Trophoblast cell (in vitro differentiated cells and primary cell): ENCODE measurements around the gene MPIG6B. TPM values are rescaled to one million over a fixed set of nuclear protein-coding genes. Genes with fewer than 3 reads are reported as not detected.

ENCODE experiments used
- DNase-seq, 2 donors: peaks; one replicate each; pipeline ENCODE4 v3.0.0-alpha.2; 2016
- H2AFZ ChIP-seq: 2 replicates; pipeline ENCODE4 v1.6.1; 2013; ENCODE audit warnings: low read length, moderate library complexity, mild to moderate bottlenecking; ENCODE audit not compliant: insufficient read depth, poor library complexity
- H2AK5ac ChIP-seq: 2 replicates; pipeline ENCODE4 v1.6.1; 2013; ENCODE audit warnings: mild to moderate bottlenecking, low read length
- H2BK120ac ChIP-seq: 2 replicates; pipeline ENCODE4 v1.6.1; 2013; ENCODE audit warnings: low read length, mild to moderate bottlenecking, moderate library complexity; ENCODE audit not compliant: insufficient read depth, poor library complexity
- H2BK12ac ChIP-seq: 2 replicates; pipeline ENCODE4 v1.6.1; 2013; ENCODE audit warnings: mild to moderate bottlenecking, low read length, moderate library complexity
- H2BK5ac ChIP-seq: 2 replicates; pipeline ENCODE4 v1.6.1; 2013; ENCODE audit warnings: low read length, low read depth, moderate library complexity, mild to moderate bottlenecking; ENCODE audit not compliant: poor library complexity
- H3K14ac ChIP-seq: 2 replicates; pipeline ENCODE4 v1.6.1; 2013; ENCODE audit warnings: mild to moderate bottlenecking, low read length
- H3K18ac ChIP-seq: 2 replicates; pipeline ENCODE4 v1.6.1; 2013; ENCODE audit warnings: mild to moderate bottlenecking, low read length
- H3K23ac ChIP-seq: 2 replicates; pipeline ENCODE4 v1.6.1; 2013; ENCODE audit warnings: low read length
- H3K27ac ChIP-seq: 2 replicates; pipeline ENCODE4 v1.5.1; 2013; ENCODE audit warnings: low read depth, mild to moderate bottlenecking, inconsistent platforms, low read length, moderate library complexity
- H3K27me3 ChIP-seq: 2 replicates; pipeline ENCODE4 v1.6.1; 2013; ENCODE audit warnings: inconsistent platforms, mild to moderate bottlenecking, low read length, moderate library complexity; ENCODE audit not compliant: insufficient read depth
- H3K36me3 ChIP-seq, 2 experiments: 1 replicate in 1 of 2; 2 replicates in 1 of 2; pipeline ENCODE4 v1.6.1; 2013; ENCODE audit warnings: low read length in 2 of 2, mild to moderate bottlenecking in 2 of 2, moderate library complexity in 1 of 2; ENCODE audit not compliant: insufficient read depth in 2 of 2, control insufficient read depth in 1 of 2
- H3K4ac ChIP-seq: 2 replicates; pipeline ENCODE4 v1.6.1; 2013; ENCODE audit warnings: low read depth, mild to moderate bottlenecking, low read length, moderate library complexity
- H3K4me1 ChIP-seq, 2 experiments: 1 replicate in 1 of 2; 2 replicates in 1 of 2; pipeline ENCODE4 v1.6.1; 2013; ENCODE audit warnings: low read length in 2 of 2, mild to moderate bottlenecking in 2 of 2, moderate library complexity in 1 of 2; ENCODE audit not compliant: insufficient read depth in 2 of 2, control insufficient read depth in 1 of 2
- H3K4me2 ChIP-seq: 2 replicates; pipeline ENCODE4 v1.6.1; 2013; ENCODE audit warnings: inconsistent platforms, mild to moderate bottlenecking, low read length, moderate library complexity
- H3K4me3 ChIP-seq: 2 replicates; pipeline ENCODE4 v1.5.1; 2013; ENCODE audit warnings: mild to moderate bottlenecking, low read depth, low read length, inconsistent platforms
- H3K79me1 ChIP-seq: one replicate; pipeline ENCODE4 v1.6.1; 2013; ENCODE audit warnings: low read length
- H3K79me2 ChIP-seq: 2 replicates; pipeline ENCODE4 v1.6.1; 2013; ENCODE audit warnings: low read length, mild to moderate bottlenecking; ENCODE audit not compliant: control insufficient read depth, insufficient read depth, poor library complexity
- H3K9ac ChIP-seq: 2 replicates; pipeline ENCODE4 v1.6.1; 2013; ENCODE audit warnings: mild to moderate bottlenecking, low read length
- H3K9me3 ChIP-seq: 2 replicates; pipeline ENCODE4 v1.6.1; 2013; ENCODE audit warnings: low read depth, mild to moderate bottlenecking, control low read depth, inconsistent platforms, low read length; ENCODE audit not compliant: insufficient read depth
- H4K12ac ChIP-seq: 2 replicates; pipeline ENCODE4 v1.6.1; 2013; ENCODE audit warnings: low read depth, mild to moderate bottlenecking, low read length, moderate library complexity
- H4K8ac ChIP-seq: 2 replicates; pipeline ENCODE4 v1.6.1; 2013; ENCODE audit warnings: low read depth, mild to moderate bottlenecking, low read length, moderate library complexity
- H4K91ac ChIP-seq: one replicate; pipeline ENCODE4 v1.6.1; 2013; ENCODE audit warnings: low read depth, mild to moderate bottlenecking, low read length, moderate library complexity
- WGBS: extraction: QIAGEN DNeasy Blood & Tissue Kit; methylation state at CpG from one replicate; pipeline ENCODE4 v1.1.7; 2013; ENCODE audit warnings: missing lambda C conversion rate; ENCODE audit not compliant: insufficient read length, insufficient coverage; ENCODE audit errors: extremely low coverage; 5-methylcytosine and 5-hydroxymethylcytosine counted together
- polyA plus RNA-seq: library from polyadenylated mRNA; stranded (reverse); fragments of 200-250 nt; gene quantifications from 2 replicates; pipeline ENCODE4 v1.2.3, GENCODE V29; 2013

The MPIG6B gene, protein sequence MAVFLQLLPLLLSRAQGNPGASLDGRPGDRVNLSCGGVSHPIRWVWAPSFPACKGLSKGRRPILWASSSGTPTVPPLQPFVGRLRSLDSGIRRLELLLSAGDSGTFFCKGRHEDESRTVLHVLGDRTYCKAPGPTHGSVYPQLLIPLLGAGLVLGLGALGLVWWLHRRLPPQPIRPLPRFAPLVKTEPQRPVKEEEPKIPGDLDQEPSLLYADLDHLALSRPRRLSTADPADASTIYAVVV
- polyA plus RNA-seq: 0.31 and 0.39 TPM in 2 replicates

DNA sequence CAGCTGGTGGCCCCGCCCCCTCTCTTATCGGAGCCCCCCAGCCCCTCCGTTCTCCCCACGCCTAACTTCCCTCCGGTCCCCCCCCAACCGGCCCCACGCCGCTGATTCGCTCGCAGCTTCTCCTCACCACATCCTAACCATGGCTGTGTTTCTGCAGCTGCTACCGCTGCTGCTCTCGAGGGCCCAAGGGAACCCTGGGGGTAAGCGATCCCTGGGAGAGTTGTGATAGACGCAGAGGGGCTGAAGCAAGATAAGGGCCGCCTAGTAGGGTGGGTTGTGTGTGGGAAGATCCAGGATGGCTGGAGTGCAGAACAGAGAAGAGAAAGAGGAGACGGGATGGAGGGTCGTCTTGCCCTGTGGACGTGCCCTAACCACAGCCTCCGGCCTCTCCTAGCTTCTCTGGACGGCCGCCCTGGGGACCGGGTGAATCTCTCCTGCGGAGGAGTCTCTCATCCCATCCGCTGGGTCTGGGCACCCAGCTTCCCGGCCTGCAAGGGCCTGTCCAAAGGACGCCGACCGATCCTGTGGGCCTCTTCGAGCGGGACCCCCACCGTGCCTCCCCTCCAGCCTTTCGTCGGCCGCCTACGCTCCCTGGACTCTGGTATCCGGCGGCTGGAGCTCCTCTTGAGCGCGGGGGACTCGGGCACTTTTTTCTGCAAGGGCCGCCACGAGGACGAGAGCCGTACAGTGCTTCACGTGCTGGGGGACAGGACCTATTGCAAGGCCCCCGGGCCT is at the start of gene MPIG6B:
MPIG6B (plus strand) TSS at position 129 of the 735 bp plus-strand sequence; CDS start at position 140, 11 bp downstream.
- Histone ChIP-seq H3K27ac (no peak within 1 kb of the TSS), H4K8ac (no peak within 1 kb of the TSS)

DNA sequence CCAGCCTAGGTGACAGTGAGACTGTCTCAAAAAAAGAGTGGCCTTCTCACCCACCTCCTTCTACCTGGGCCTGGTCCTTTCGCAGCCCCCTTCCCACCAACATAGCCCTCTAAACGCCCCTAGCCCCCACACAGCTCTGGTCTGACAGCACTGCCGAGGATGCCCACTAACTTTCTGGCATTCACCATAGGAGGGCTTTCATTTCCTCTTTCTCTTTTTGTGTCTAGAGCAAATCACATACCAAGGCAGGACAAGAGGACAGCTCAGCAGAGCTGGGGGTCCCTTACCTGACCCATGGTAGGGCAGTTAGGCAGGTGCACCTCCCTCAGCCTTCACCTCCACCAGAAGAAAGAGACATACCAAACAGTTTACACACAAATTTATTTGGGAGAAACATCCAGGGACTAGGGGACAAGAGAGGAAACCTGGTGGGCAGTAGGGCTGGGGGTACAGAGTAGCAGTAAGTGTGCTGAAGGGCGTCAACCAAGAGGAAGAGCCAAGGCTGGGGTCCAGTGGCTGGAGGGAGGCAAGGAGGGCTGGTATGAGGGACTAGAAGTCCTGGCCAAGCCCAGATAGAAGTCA is 46.8 kb upstream of the MPIG6B start:
- Histone ChIP-seq H4K8ac (no peak overlapping the region), H3K4ac (no peak overlapping the region), H3K4me2 (no peak overlapping the region), H3K79me1 (peaks cover 3% of the 10 kb centered on the region), H3K79me2 (peaks cover 2% of the 10 kb centered on the region), H3K18ac (no peak overlapping the region), H3K27me3 (no peaks in the 10 kb centered on the region), H2AK5ac (no peak overlapping the region), H3K9ac (no peak overlapping the region), H3K36me3 (peaks cover 18 to 20% of the 10 kb centered on the region in 2 experiments), H2BK12ac (no peak overlapping the region), H2BK5ac (no peak overlapping the region), H3K27ac (no peak overlapping the region), H3K9me3 (no peaks in the 10 kb centered on the region), H3K14ac (no peak overlapping the region), H4K91ac (no peak overlapping the region), H3K23ac (no peak overlapping the region), H3K4me3 (no peak overlapping the region), H2BK120ac (no peak overlapping the region), H4K12ac (no peak overlapping the region), H3K4me1 (peaks cover 3% of the 10 kb centered on the region in 2 experiments), H2AFZ (no peak overlapping the region)
- no peak for DNase-seq
- no CpG with 5 or more reads among the region's 4 CpGs for WGBS

More for the DNA sequence above, at the start of gene MPIG6B:
- no peak within 1 kb of the TSS for H2BK120ac ChIP-seq
- peaks cover 7 to 12% of the 10 kb centered on the region in 2 experiments for H3K4me1 ChIP-seq
- H3K36me3 ChIP-seq: peaks cover 15 to 29% of the 10 kb centered on the region in 2 experiments
- no peak within 1 kb of the TSS for H2AFZ ChIP-seq
- H3K9ac ChIP-seq: no peak within 1 kb of the TSS
- H4K91ac ChIP-seq: no peak within 1 kb of the TSS
- H4K12ac ChIP-seq: no peak within 1 kb of the TSS
- H2BK12ac ChIP-seq: no peak within 1 kb of the TSS
- DNase-seq: no peak
- WGBS: no CpG with 5 or more reads among the region's 46 CpGs
- H3K18ac ChIP-seq: no peak within 1 kb of the TSS
- no peaks in the 10 kb centered on the region for H3K79me2 ChIP-seq
- H3K23ac ChIP-seq: no peak within 1 kb of the TSS
- no peak within 1 kb of the TSS for H3K4ac ChIP-seq
- H2AK5ac ChIP-seq: no peak within 1 kb of the TSS
- H3K79me1 ChIP-seq: no peaks in the 10 kb centered on the region
- no peak within 1 kb of the TSS for H3K14ac ChIP-seq
- no peaks in the 10 kb centered on the region for H3K9me3 ChIP-seq
- no peak within 1 kb of the TSS for H3K4me3 ChIP-seq
- no peak within 1 kb of the TSS for H2BK5ac ChIP-seq
- H3K27me3 ChIP-seq: no peaks in the 10 kb centered on the region
- no peak within 1 kb of the TSS for H3K4me2 ChIP-seq

DNA sequence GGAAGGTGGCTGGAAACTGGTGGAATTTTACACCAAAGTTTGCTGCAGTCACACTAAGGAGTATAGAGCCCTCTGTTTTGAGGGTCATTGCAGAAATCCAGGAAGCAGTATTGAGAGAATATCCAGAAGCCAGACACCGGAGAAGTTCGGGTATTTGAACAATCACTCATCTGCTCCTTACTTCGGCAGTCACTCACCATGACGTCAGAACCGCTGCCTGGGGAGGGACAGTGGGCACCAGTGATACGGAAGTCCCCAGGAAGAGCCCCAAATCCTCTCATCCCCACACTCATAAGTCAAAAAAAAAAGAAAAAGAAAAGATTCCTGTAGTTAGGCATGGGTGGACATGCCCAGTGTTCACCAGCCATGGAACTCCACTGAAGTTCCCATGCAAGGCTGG is 46.3 kb upstream of the MPIG6B start:
- Histone ChIP-seq H3K23ac (no peak overlapping the region), H3K9ac (no peak overlapping the region), H3K4me1 (peaks cover 3 to 6% of the 10 kb centered on the region in 2 experiments), H3K4me3 (no peak overlapping the region), H3K27me3 (no peaks in the 10 kb centered on the region), H3K14ac (no peak overlapping the region), H3K18ac (no peak overlapping the region), H3K4ac (no peak overlapping the region), H4K91ac (no peak overlapping the region), H3K4me2 (no peak overlapping the region), H2BK12ac (no peak overlapping the region), H2BK5ac (no peak overlapping the region), H4K12ac (no peak overlapping the region), H3K79me1 (peaks cover 3% of the 10 kb centered on the region), H3K36me3 (peaks cover 13 to 15% of the 10 kb centered on the region in 2 experiments), H2BK120ac (no peak overlapping the region), H4K8ac (no peak overlapping the region), H3K79me2 (peaks cover 2% of the 10 kb centered on the region), H3K27ac (no peak overlapping the region), H3K9me3 (no peaks in the 10 kb centered on the region), H2AK5ac (no peak overlapping the region), H2AFZ (no peak overlapping the region)
- DNase-seq: no peak
- WGBS: no CpG with 5 or more reads among the region's 6 CpGs

GRCh38 chr6:31677955-31678354 is 45.2 kb upstream of the MPIG6B start:
- H2AFZ ChIP-seq: no peak overlapping the region
- H3K4me2 ChIP-seq: no peak overlapping the region
- no peak overlapping the region for H3K27ac ChIP-seq
- no peak overlapping the region for H3K9ac ChIP-seq
- peaks cover 5 to 8% of the 10 kb centered on the region in 2 experiments for H3K36me3 ChIP-seq
- H2AK5ac ChIP-seq: no peak overlapping the region
- H3K79me1 ChIP-seq: peaks cover 3% of the 10 kb centered on the region
- no peak overlapping the region for H3K4me3 ChIP-seq
- DNase-seq: no peak
- H4K12ac ChIP-seq: no peak overlapping the region
- no peak overlapping the region for H3K4ac ChIP-seq
- no peak overlapping the region for H3K18ac ChIP-seq
- peaks cover 3 to 6% of the 10 kb centered on the region in 2 experiments for H3K4me1 ChIP-seq
- H3K23ac ChIP-seq: no peak overlapping the region
- no peak overlapping the region for H3K14ac ChIP-seq
- H3K79me2 ChIP-seq: peaks cover 2% of the 10 kb centered on the region
- H2BK12ac ChIP-seq: no peak overlapping the region
- WGBS: no CpG with 5 or more reads among the region's 8 CpGs
- H3K27me3 ChIP-seq: no peaks in the 10 kb centered on the region
- no peak overlapping the region for H2BK5ac ChIP-seq
- no peak overlapping the region for H4K8ac ChIP-seq
- no peaks in the 10 kb centered on the region for H3K9me3 ChIP-seq
- H4K91ac ChIP-seq: no peak overlapping the region
- no peak overlapping the region for H2BK120ac ChIP-seq
